ENCODE data around the gene USF2. TPM values are rescaled to one million over a fixed set of nuclear protein-coding genes. Genes with fewer than 3 reads are reported as not detected.

USF2 gene
- total RNA-seq, 4 donors from 2014 or later = 95.9 to 207 (median 140) TPM

- Histone ChIP-seq H3K4me3 (no peak overlapping the region), H3K27me3 (no peaks in the 10 kb centered on the region), H3K9me3 (no peaks in the 10 kb centered on the region), H3K4me1 (no peaks in the 10 kb centered on the region), H3K27ac (no peak overlapping the region), H3K36me3 (no peaks in the 10 kb centered on the region)
- 67 to 71% methylated on average over 8 to 10 of the region's 10 CpGs for WGBS, 2 donors (ENCODE audit: low coverage in 1 of 2)
- TF ChIP-seq, protein P1, sequence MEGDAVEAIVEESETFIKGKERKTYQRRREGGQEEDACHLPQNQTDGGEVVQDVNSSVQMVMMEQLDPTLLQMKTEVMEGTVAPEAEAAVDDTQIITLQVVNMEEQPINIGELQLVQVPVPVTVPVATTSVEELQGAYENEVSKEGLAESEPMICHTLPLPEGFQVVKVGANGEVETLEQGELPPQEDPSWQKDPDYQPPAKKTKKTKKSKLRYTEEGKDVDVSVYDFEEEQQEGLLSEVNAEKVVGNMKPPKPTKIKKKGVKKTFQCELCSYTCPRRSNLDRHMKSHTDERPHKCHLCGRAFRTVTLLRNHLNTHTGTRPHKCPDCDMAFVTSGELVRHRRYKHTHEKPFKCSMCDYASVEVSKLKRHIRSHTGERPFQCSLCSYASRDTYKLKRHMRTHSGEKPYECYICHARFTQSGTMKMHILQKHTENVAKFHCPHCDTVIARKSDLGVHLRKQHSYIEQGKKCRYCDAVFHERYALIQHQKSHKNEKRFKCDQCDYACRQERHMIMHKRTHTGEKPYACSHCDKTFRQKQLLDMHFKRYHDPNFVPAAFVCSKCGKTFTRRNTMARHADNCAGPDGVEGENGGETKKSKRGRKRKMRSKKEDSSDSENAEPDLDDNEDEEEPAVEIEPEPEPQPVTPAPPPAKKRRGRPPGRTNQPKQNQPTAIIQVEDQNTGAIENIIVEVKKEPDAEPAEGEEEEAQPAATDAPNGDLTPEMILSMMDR (IDR thresholded peaks at IDR 0.05) = no peak
- TF ChIP-seq POLR2A (IDR thresholded peaks at IDR 0.05) (no peak), POLR2AphosphoS5 (IDR thresholded peaks at IDR 0.05) (no peak), EP300 (IDR thresholded peaks at IDR 0.05; ENCODE audit: low read depth) (no peak)
- no peak for DNase-seq
- intact Hi-C loops (cut with DNase I; ENCODE audit: low total_unique reads) (no loop called here), in situ Hi-C loops (cut with MboI; ENCODE audit: low pct_ligation_motif_present in 1 of 4, low pct_unique_long_range_greater_than_20kb in 1 of 4, low sequenced_read_pairs in 3 of 4) (no loop called here)
Observed at GRCh38 chr19:35307931-35308330, 39.2 kb downstream of the USF2 start.

GRCh38 chr19:35308910-35309309 lies 40.1 kb downstream of the USF2 start:
- 82 to 84% methylated on average over 6 to 7 of the region's 7 CpGs for WGBS, 2 donors (ENCODE audit: low coverage in 1 of 2)
- Histone ChIP-seq H3K27ac (no peak overlapping the region), H3K4me1 (no peaks in the 10 kb centered on the region), H3K36me3 (no peaks in the 10 kb centered on the region), H3K9me3 (no peaks in the 10 kb centered on the region), H3K27me3 (no peaks in the 10 kb centered on the region), H3K4me3 (no peak overlapping the region)
- DNase-seq = no peak
- TF ChIP-seq, protein P1 (IDR thresholded peaks at IDR 0.05) = no peak
- TF ChIP-seq POLR2AphosphoS5 (IDR thresholded peaks at IDR 0.05) (no peak), EP300 (IDR thresholded peaks at IDR 0.05; ENCODE audit: low read depth) (no peak), POLR2A (IDR thresholded peaks at IDR 0.05) (no peak)
- in situ Hi-C loops (cut with MboI; ENCODE audit: low pct_ligation_motif_present in 1 of 4, low pct_unique_long_range_greater_than_20kb in 1 of 4, low sequenced_read_pairs in 3 of 4) (no loop called here), intact Hi-C loops (cut with DNase I; ENCODE audit: low total_unique reads) (no loop called here)

GRCh38 chr19:35309481-35310279 lies 40.9 kb downstream of the USF2 start:
- no peak for DNase-seq
- no peaks in the 10 kb centered on the region for H3K27me3 ChIP-seq
- no peak for TF ChIP-seq POLR2A (IDR thresholded peaks at IDR 0.05)
- no peak for TF ChIP-seq EP300 (IDR thresholded peaks at IDR 0.05; ENCODE audit: low read depth)
- H3K36me3 ChIP-seq = no peaks in the 10 kb centered on the region
- no peak overlapping the region for H3K27ac ChIP-seq
- intact Hi-C loops (cut with DNase I; ENCODE audit: low total_unique reads) = no loop called here
- no peaks in the 10 kb centered on the region for H3K4me1 ChIP-seq
- no peaks in the 10 kb centered on the region for H3K9me3 ChIP-seq
- 43 to 84% methylated on average over 2 to 45 of the region's 47 CpGs for WGBS, 2 donors (ENCODE audit: low coverage in 1 of 2)
- H3K4me3 ChIP-seq = no peak overlapping the region
- in situ Hi-C loops (cut with MboI; ENCODE audit: low pct_ligation_motif_present in 1 of 4, low pct_unique_long_range_greater_than_20kb in 1 of 4, low sequenced_read_pairs in 3 of 4) = no loop called here

DNA sequence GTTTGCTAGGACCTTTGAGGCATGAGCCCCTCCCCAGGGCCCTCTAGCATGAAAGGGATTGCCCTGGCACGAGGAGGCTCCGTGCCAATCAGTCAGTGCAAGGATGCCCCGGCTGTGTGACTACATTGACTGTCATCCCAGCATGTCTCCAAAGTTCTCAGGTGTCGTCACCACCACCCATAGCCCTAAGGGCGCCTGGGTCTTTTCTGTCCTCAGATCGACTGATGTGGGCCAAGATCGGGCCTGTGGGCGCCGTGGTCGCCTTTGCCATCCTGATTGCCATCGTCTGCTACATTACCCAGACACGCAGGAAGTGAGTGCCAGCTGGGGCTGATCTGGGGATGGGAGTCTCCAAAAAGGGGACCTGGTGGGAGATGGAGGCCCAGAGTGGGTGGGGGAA lies 41.6 kb downstream of the USF2 start:
- H3K27me3 ChIP-seq = no peaks in the 10 kb centered on the region
- in situ Hi-C loops (cut with MboI; ENCODE audit: low pct_ligation_motif_present in 1 of 4, low pct_unique_long_range_greater_than_20kb in 1 of 4, low sequenced_read_pairs in 3 of 4) = no loop called here
- H3K4me3 ChIP-seq = no peak overlapping the region
- 85% methylated on average over 12 of the region's 12 CpGs; no CpG with 5 or more reads in 1 of the 2 donors for WGBS, 2 donors (ENCODE audit: low coverage in 1 of 2)
- no peaks in the 10 kb centered on the region for H3K4me1 ChIP-seq
- H3K27ac ChIP-seq = no peak overlapping the region
- DNase-seq = no peak
- H3K9me3 ChIP-seq = no peaks in the 10 kb centered on the region
- no peaks in the 10 kb centered on the region for H3K36me3 ChIP-seq
- intact Hi-C loops (cut with DNase I; ENCODE audit: low total_unique reads) = no loop called here
- TF ChIP-seq POLR2A (IDR thresholded peaks at IDR 0.05) = no peak
- TF ChIP-seq POLR2AphosphoS5 (IDR thresholded peaks at IDR 0.05) = no peak
- no peak for TF ChIP-seq EP300 (IDR thresholded peaks at IDR 0.05; ENCODE audit: low read depth)
- TF ChIP-seq, protein P1 (IDR thresholded peaks at IDR 0.05) = no peak
